H9 (cell line): Measurements from ENCODE around the gene SOCS6. TPM values are rescaled to one million over a fixed set of nuclear protein-coding genes. Genes with fewer than 3 reads are reported as not detected.

Source experiments
- DNase-seq: peaks from one replicate; pipeline ENCODE4 v3.0.0-alpha.2; 2017
- H2AFZ ChIP-seq: one replicate; pipeline ENCODE4 v1.6.1; 2013; ENCODE audit warnings: mild to moderate bottlenecking, low read length, control low read depth, moderate library complexity
- H2AK5ac ChIP-seq: 2 replicates; pipeline ENCODE4 v1.6.1; 2013; ENCODE audit warnings: low read length, control low read depth, mixed read lengths; ENCODE audit not compliant: insufficient read length
- H2BK120ac ChIP-seq: one replicate; pipeline ENCODE4 v1.6.1; 2013; ENCODE audit warnings: low read depth, mild to moderate bottlenecking, low read length, control low read depth, inconsistent platforms; ENCODE audit not compliant: poor library complexity, severe bottlenecking
- H2BK12ac ChIP-seq: 2 replicates; pipeline ENCODE4 v1.6.1; 2013; ENCODE audit warnings: low read length, control low read depth, mixed read lengths, low read depth; ENCODE audit not compliant: insufficient read length
- H2BK15ac ChIP-seq: 2 replicates; pipeline ENCODE4 v1.6.1; 2013; ENCODE audit warnings: low read depth, low read length, control low read depth
- H2BK20ac ChIP-seq: one replicate; pipeline ENCODE4 v1.6.1; 2013; ENCODE audit warnings: low read depth, mild to moderate bottlenecking, low read length, control low read depth, inconsistent platforms; ENCODE audit not compliant: poor library complexity, severe bottlenecking
- H2BK5ac ChIP-seq: 2 replicates; pipeline ENCODE4 v1.6.1; 2013; ENCODE audit warnings: low read length, control low read depth, mixed read lengths; ENCODE audit not compliant: insufficient read length
- H3K14ac ChIP-seq: 2 replicates; pipeline ENCODE4 v1.6.1; 2013; ENCODE audit warnings: low read length, control low read depth; ENCODE audit not compliant: insufficient read depth
- H3K18ac ChIP-seq: 2 replicates; pipeline ENCODE4 v1.6.1; 2013; ENCODE audit warnings: low read depth, mild to moderate bottlenecking, mixed read lengths, low read length, control low read depth; ENCODE audit not compliant: insufficient read length
- H3K23ac ChIP-seq: 2 replicates; pipeline ENCODE4 v1.6.1; 2013; ENCODE audit warnings: low read length, control low read depth, mixed read lengths, low read depth; ENCODE audit not compliant: insufficient read length
- H3K23me2 ChIP-seq: 2 replicates; pipeline ENCODE4 v1.6.1; 2013; ENCODE audit warnings: low read depth, mild to moderate bottlenecking, mixed read lengths, low read length, control low read depth; ENCODE audit not compliant: insufficient read length, poor library complexity, severe bottlenecking
- H3K27ac ChIP-seq: 2 replicates; pipeline ENCODE4 v1.5.1; 2013; ENCODE audit warnings: low read length, control low read depth, mixed read lengths, low read depth; ENCODE audit not compliant: insufficient read length
- H3K27me3 ChIP-seq: 2 replicates; pipeline ENCODE4 v1.6.1; 2013; ENCODE audit warnings: low read length, control low read depth, inconsistent platforms; ENCODE audit not compliant: insufficient read depth
- H3K4ac ChIP-seq: 2 replicates; pipeline ENCODE4 v1.6.1; 2013; ENCODE audit warnings: low read depth, mild to moderate bottlenecking, control low read depth, inconsistent platforms, low read length, moderate library complexity
- H3K4me1 ChIP-seq: 2 replicates; pipeline ENCODE4 v1.6.1; 2013; ENCODE audit warnings: low read length, control low read depth, inconsistent platforms; ENCODE audit not compliant: insufficient read depth
- H3K4me2 ChIP-seq: 2 replicates; pipeline ENCODE4 v1.6.1; 2013; ENCODE audit warnings: low read length, control low read depth, mixed read lengths; ENCODE audit not compliant: insufficient read length, insufficient read depth
- H3K56ac ChIP-seq: 2 replicates; pipeline ENCODE4 v1.6.1; 2013; ENCODE audit warnings: low read depth, mild to moderate bottlenecking, mixed read lengths, low read length, control low read depth; ENCODE audit not compliant: insufficient read length
- H3K79me1 ChIP-seq: 2 replicates; pipeline ENCODE4 v1.6.1; 2013; ENCODE audit warnings: low read depth, mild to moderate bottlenecking, moderate library complexity, low read length, control low read depth, inconsistent platforms; ENCODE audit not compliant: insufficient read depth, poor library complexity, severe bottlenecking
- H3K79me2 ChIP-seq: 2 replicates; pipeline ENCODE4 v1.6.1; 2013; ENCODE audit warnings: low read length, control low read depth, inconsistent platforms; ENCODE audit not compliant: insufficient read depth
- H3K9ac ChIP-seq: 2 replicates; pipeline ENCODE4 v1.6.1; 2013; ENCODE audit warnings: low read length, control low read depth, mixed read lengths; ENCODE audit not compliant: insufficient read length; ENCODE audit errors: extremely low read depth
- H3K9me3 ChIP-seq: one replicate; pipeline ENCODE4 v1.6.1; 2013; ENCODE audit warnings: low read depth, low read length, inconsistent platforms; ENCODE audit not compliant: control insufficient read depth
- H3T11ph ChIP-seq: one replicate; pipeline ENCODE4 v1.6.1; 2013; ENCODE audit warnings: mild to moderate bottlenecking, low read length, control low read depth, inconsistent platforms
- H4K20me1 ChIP-seq: one replicate; pipeline ENCODE4 v1.6.1; 2013; ENCODE audit not compliant: control insufficient read depth, insufficient read length, insufficient read depth
- H4K5ac ChIP-seq: 2 replicates; pipeline ENCODE4 v1.6.1; 2013; ENCODE audit warnings: low read depth, mild to moderate bottlenecking, mixed read lengths, low read length, control low read depth; ENCODE audit not compliant: insufficient read length
- H4K8ac ChIP-seq: replicated peaks from 2 replicates; pipeline ENCODE4 v1.6.1; 2013; ENCODE audit warnings: low read length, control low read depth, mixed read lengths, low read depth; ENCODE audit not compliant: insufficient read length
- H4K91ac ChIP-seq: 2 replicates; pipeline ENCODE4 v1.6.1; 2013; ENCODE audit warnings: low read depth, mild to moderate bottlenecking, moderate library complexity, mixed read lengths, low read length, control low read depth; ENCODE audit not compliant: insufficient read length
- H3K27ac Mint-ChIP-seq, 3 experiments: 2 replicates in 2 of 3; 3 replicates in 1 of 3; pipeline ENCODE4 v1.8.0; 2020 to 2021; ENCODE audit warnings: mixed read lengths in 3 of 3, mild to moderate bottlenecking in 1 of 3, moderate library complexity in 1 of 3
- H3K27me3 Mint-ChIP-seq: 2 replicates; pipeline ENCODE4 v1.8.0; 2021; ENCODE audit warnings: low read depth, mild to moderate bottlenecking, moderate library complexity, mixed read lengths
- H3K36me3 Mint-ChIP-seq, 3 experiments: 2 replicates in 2 of 3; 3 replicates in 1 of 3; pipeline ENCODE4 v1.8.0; 2020 to 2021; ENCODE audit warnings: low read depth in 3 of 3, mixed read lengths in 3 of 3; ENCODE audit not compliant: insufficient read depth in 1 of 3
- H3K4me1 Mint-ChIP-seq, 2 experiments: 2 replicates each; pipeline ENCODE4 v1.8.0; 2020; ENCODE audit warnings: mixed read lengths in 2 of 2
- H3K4me3 Mint-ChIP-seq, 2 experiments: 2 replicates in 1 of 2; 3 replicates in 1 of 2; pipeline ENCODE4 v1.8.0; 2020 to 2021; ENCODE audit warnings: mild to moderate bottlenecking in 2 of 2, mixed read lengths in 2 of 2, moderate library complexity in 1 of 2
- H3K9me3 Mint-ChIP-seq, 2 experiments: 2 replicates in 1 of 2; 3 replicates in 1 of 2; pipeline ENCODE4 v1.8.0; 2020; ENCODE audit warnings: mild to moderate bottlenecking in 2 of 2, mixed read lengths in 2 of 2, moderate library complexity in 1 of 2
- CTCF ChIP-seq: fragments of 200-600 bp; sonication (generic); conservative IDR thresholded peaks from 3 replicates; pipeline ENCODE4 v1.8.0; 2021; ENCODE audit warnings: antibody characterized with exemption, mild to moderate bottlenecking
- WGBS: extraction: QIAGEN DNeasy Blood & Tissue Kit; methylation state at CpG from one replicate; pipeline ENCODE4 v1.1.7; 2013; ENCODE audit warnings: missing lambda C conversion rate, low lambda C conversion rate, mixed read lengths; ENCODE audit not compliant: insufficient read length; ENCODE audit errors: extremely low coverage; 5-methylcytosine and 5-hydroxymethylcytosine counted together
- total RNA-seq: library from RNA; stranded (reverse); gene quantifications from 2 replicates; pipeline ENCODE4 v1.2.1, GENCODE V29; 2021

The SOCS6 gene
- total RNA-seq, 1 experiment from 2014 or later = 24.5 TPM

GRCh38 chr18:70299393-70299792 is 10.5 kb downstream of the SOCS6 start:
- Histone ChIP-seq H3K4me1 (peaks cover 10% of the 10 kb centered on the region; the same call in 1 of the 2 replicates), H3K23me2 (no peaks in the 10 kb centered on the region)
- no peaks in the 10 kb centered on the region for H3K27me3 Mint-ChIP-seq

More at GRCh38 chr18:70299393-70299792, 10.5 kb downstream of the SOCS6 start:
- no peaks in the 10 kb centered on the region for H3K27me3 ChIP-seq
- WGBS = no CpG with 5 or more reads among the region's 8 CpGs
- peak; percentile 31; the same call in 1 of the 3 replicates for TF ChIP-seq CTCF
- H3K9me3 ChIP-seq = no peaks in the 10 kb centered on the region
- no peak overlapping the region for H2BK5ac ChIP-seq
- H3K23ac ChIP-seq = no peak overlapping the region
- H2BK120ac ChIP-seq = no peak overlapping the region
- H3K27ac ChIP-seq = no peak overlapping the region
- no peak overlapping the region for H3K4me2 ChIP-seq
- H4K5ac ChIP-seq = no peak overlapping the region
- H3K4ac ChIP-seq = no peak overlapping the region
- no peak overlapping the region for H3T11ph ChIP-seq
- H2AK5ac ChIP-seq = no peak overlapping the region
- H3K4me3 Mint-ChIP-seq = no peak overlapping the region
- no peak overlapping the region for H2BK20ac ChIP-seq
- no peak overlapping the region for H2AFZ ChIP-seq
- no peak overlapping the region for H4K91ac ChIP-seq
- no peak overlapping the region for H4K8ac ChIP-seq
- H3K56ac ChIP-seq = no peak overlapping the region
- H3K79me1 ChIP-seq = peaks cover 11% of the 10 kb centered on the region
- no peak overlapping the region for H3K18ac ChIP-seq
- H3K4me1 Mint-ChIP-seq = peaks cover 36 to 38% of the 10 kb centered on the region in 2 experiments
- H3K14ac ChIP-seq = peak overlapping the region; percentile 36
- DNase-seq = no peak
- H3K9me3 Mint-ChIP-seq = no peaks in the 10 kb centered on the region
- H3K36me3 Mint-ChIP-seq = no peaks in the 10 kb centered on the region; a peak in 1 of 7 replicates
- peaks cover 43% of the 10 kb centered on the region for H3K79me2 ChIP-seq
- H2BK15ac ChIP-seq = no peak overlapping the region
- H2BK12ac ChIP-seq = no peak overlapping the region
- no peaks in the 10 kb centered on the region for H4K20me1 ChIP-seq
- peak overlapping the region in 2 of 3 experiments; percentile 38 to 55; a peak in 4 of 7 replicates for H3K27ac Mint-ChIP-seq
- peak overlapping the region; percentile 13 for H3K9ac ChIP-seq
